TTC549 (cell line): ENCODE measurements around the gene IMPG2.

Experiments
- FAIRE-seq: peaks from 2 replicates; lab custom pipeline; 2012; peaks lifted over from hg19 to GRCh38; lab: Jason Lieb, UNC

Gene IMPG2

DNA sequence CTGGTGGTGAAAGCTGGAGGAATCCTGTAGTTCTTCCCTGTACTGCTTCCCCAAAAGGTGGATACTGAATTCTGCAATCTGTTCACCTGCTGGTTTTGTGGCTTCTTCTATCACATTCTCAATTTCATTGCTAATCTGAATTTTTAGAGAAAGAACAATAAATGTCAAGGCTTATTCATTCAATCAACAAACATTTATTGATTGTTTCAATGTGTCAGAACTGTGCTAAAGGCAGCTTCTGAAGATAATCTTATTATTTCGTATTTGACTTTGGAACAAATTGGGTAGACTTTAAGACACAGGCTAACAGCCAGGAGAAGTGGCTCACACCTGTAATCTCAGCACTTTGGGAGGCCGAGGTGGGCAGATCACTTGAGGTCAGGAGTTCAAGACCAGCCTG lies 46.8 kb downstream of the IMPG2 start:
- no peak for FAIRE-seq

DNA sequence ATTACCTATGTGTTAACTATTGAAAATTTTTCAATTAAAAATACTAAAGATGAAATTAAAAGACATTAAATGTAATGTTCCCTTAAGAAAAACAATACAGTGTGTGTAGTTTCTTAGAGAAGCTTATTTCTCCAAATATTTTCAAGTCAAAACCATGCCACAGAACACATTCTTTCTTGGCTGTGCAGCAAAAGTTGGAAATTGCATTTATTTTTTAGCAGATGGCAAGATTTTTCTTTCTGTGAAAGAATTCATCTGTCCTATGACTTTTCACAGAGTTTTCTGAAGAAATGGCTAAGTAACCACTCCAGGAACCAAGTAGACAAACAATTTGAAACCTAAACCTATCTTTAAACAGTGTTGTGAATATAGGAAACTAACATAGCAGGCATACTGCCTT lies 47.2 kb downstream of the IMPG2 start:
- FAIRE-seq, result no peak

DNA sequence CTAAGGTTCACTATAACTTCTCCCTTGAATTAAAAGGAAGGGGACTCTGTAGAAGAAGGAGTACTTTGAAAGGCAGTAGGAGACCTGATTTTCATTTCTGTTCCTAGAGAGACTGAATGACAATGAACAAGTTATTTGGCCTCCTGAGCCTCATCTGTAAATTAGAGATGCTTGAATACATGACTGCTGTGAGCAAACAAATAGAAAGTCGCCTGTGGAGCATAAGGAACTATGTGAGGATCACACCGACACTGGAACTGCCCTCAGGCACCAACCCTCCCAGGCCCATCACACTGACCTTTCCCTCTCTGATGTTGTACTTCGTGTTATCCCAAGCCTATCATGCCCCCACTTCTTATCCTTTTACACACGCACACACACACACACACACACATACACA lies 48.6 kb downstream of the IMPG2 start:
- no peak for FAIRE-seq

DNA sequence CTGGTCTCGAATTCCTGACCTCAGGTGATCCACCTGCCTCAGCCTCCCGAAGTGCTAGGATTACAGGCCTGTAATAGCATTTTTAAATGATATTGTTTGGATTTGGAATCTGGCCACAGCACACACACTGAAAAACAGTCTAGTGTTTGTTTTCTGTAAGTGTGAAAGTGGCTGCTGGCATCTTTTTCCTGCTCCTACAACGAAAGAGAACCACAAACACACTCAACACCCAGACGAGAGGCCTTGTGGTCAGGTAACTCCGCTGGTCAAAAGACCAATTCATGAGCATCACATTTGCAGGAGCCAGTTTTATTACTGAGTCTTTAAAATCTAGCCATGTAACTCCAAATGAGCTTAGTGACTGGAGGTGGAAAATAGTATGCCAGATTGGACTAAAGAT lies 50.2 kb downstream of the IMPG2 start:
- no peak for FAIRE-seq

DNA sequence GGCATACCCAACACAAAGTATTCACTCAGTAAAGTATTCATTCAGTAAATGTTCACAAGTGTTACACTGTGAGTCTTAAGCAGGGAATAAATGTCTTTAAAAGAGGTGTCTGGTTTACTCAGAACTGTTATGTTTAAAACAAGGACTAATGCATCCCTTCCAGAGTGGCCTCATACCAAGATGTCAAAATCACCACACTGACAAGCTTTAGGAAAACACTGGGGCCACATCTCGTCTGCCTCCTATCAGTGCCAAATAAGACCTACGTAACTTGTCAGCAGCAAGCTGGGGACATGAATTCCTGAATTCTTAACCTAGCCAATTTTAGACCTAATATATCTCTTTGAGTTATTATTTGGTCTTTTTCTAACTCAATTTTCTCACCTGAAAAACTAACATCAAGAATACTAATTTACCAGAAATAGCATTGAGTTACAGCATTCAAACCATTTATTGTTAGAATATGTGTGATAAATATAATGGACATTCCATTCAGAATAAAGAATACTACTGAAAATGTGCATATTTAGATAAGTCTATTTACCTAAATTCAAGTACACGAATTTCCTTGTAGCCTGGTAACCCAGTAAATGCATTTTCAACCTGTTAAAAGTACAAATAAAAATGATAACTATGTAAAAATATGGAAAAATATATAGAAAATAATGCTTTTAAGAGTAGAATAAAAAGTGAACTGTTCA lies 51.3 kb downstream of the IMPG2 start:
- no peak for FAIRE-seq

DNA sequence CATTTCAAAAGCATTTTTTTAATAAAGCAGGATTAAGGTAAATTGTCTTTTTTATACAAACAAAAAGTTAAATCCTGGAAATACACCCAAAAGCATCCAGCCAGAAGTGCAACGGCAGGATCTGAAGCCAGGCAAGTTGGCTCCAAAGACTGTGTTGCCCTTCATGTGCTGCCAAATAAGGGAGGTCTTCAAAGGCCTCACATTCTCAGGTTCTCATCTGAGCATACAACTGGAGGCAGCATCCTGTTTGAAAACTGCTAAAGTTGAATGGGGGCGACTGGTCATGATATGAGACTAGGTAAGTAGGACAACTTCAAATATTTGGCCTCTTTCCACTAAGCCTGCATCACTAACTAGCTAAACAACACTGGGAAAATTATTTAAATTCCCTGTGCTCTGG lies 52.2 kb downstream of the IMPG2 start:
- no peak for FAIRE-seq

DNA sequence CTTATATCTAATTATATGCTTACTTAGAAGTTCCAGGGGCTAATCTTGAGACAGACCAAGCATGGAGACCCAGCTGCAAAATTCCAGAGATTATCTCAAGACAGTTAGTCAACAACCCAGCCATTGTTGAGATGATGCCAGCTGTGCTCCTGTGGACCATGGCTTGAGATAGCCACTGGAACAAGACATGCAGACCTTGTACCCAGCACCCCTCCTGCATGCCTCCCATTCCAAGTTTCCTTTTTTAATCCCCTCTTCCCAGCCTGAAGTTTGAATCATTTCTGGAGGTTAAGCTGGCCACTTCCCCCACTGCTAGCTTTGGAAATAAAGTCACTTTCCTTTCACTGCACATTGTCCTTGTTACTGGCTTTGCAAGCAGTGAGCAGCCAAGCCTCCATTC lies 53.8 kb downstream of the IMPG2 start:
- no peak for FAIRE-seq

DNA sequence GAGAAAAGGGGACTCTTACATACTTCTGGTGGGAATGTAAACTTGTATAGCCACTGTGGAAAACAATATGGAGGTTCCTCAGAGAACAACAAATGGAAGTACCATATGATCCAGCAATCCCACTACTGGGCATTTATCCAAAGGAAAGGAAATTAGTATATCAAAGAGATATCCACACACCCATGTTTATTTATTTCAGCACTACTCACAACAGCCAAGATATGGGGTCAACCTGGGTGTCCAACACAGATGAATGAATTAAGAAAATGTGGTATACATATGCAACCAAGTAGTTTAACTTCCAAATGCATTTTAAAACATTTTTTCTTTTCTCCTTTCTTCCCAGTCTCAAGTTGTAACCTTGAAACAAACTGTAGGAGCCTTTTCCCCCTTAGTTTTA lies 54.3 kb downstream of the IMPG2 start:
- no peak for FAIRE-seq

DNA sequence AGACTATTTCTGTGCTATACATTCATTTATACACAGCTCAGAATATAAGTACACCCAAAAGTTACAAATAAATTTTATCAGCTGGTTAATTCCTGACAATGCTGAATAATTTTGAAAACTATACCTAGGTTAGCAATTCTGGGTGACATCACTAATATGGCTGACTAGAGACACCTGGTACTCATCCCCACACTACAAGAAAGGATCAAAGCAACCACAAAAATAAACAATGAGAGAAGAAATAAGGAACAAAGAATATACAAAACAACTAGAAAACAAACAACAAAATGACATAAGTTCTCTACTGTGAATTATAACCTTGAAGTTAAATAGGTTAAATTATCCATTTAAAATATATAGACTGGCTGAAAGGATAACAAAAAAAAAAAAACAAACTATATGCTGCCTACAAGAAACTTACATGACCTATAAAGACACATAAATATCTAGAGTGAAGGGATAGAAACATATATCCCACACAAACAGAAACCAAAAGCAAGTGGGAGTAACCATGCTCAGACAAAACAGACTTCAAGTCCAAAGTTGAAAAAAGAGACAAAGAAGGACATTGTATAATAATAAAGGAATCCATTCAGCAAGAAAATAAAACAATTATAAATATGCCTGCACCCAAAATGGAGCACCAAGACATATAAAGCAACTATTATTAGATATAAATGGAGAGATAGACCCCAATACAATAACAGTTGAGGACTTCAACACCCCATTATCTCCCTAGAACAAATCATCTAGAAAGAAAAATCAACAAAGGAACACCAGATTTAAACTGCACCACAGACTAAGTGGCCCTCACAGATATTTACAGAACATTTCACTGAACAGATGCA lies 57.8 kb downstream of the IMPG2 start:
- FAIRE-seq, result no peak

DNA sequence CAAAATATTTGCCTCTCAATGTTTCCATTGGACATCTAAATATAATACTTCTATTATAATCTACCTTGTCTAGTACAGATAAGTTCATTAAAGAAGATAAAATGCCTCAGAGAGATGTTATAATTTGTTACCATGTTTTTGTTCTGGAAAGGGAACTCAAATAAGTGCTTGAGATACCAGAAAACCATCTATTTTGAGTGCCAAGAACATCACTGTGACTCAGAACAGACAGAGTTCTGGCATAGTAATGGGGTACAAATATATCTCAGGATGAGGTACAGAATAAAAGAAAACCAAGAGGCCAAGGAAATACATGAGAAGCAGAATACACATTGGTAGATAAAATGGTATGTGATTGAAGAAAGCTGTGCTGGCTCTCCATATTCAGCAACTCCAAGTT lies 58.9 kb downstream of the IMPG2 start:
- FAIRE-seq, result no peak

DNA sequence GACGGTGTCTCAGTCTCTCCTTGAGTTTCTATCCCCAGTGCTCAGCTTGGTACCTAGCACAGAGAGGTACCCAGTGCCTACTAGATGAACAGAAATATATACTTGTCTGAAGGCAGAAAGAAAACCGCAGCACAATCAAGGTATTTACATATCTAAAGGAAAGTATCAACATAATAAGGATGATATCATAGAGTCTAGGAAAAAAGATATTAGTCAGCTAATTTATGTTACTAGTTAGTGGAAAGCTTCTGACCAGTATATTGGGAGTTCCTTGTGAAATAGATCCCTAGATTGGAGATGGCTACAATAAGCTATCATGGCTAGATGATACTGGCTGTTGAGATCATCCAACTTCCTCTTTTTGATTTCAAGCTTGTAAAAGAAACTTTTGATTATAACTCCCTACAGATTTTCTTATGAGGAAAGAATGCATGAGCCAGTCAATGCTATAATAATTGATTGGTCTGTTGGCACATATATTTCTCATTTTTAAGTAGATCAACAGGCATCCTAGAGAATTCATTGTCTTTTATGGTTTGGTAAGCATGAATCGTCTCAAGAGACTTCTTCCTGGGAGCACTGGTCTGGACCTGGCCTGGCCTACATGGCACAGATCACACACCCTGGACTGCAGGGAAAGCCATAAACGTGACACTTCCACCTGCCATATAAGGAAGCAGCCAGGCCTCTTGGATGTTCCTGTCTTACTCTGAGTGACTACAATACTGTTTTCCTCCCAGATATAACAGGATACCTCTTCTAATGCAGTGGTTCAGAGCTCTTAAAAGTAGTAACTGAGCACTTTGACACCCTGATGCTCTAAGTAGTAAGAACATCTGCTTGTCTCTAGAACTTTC lies 60.7 kb downstream of the IMPG2 start:
- FAIRE-seq, result no peak

DNA sequence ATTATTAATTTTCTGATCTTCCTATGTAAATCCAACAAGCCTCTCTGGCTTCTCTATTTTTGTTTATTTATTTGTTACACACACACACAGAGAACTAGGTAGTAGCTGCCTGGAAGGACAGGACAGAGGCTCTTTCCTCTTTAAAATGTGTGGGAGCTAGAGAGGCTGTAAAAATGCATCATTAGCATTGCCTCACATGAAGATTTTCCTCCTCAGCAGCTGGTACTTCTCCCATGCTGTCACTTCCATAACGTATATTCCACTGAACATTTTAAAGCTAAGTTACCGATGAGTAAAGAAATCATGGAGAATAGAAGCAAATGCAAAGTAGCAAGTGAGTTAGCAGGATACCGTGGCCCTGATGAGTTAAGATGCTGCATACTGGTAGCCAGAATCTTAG lies 63.9 kb downstream of the IMPG2 start:
- no peak for FAIRE-seq

DNA sequence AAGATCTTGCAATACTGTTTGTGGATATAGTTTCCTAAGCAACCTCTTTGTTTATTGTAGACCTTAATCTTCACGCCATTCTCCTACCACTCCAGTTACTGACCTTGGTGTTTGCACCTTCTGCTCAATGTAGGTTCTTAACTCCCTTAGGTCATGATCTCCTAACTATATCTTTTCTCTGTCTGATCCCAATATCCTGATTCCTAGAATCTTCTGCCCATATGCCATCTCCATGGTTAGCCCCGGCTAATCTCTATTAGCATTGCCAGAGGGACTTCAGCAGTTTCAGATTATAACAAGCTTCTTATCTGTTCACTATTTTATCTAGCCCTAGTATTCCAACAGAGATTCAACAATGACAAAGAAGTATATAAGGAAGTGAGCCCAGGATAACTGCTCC lies 64.9 kb downstream of the IMPG2 start:
- FAIRE-seq, result no peak

DNA sequence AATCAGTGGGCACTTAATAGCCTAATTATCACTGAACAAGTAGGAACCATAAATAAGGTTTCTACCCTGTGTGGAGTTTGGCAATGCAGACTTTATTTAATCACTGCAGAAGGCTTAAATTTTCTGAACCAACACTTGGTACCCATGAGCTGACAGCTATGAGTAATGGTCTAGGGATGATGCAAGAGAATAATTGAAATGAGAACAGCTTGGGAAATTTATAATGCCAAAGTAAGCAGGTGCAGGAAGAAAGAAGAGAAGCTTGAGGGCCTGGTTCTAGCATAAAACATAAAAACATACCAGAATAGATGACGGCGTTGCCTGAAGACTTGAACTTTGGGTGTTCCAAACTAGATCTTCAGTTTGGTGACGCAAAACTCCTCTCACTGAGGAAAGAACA lies 67.0 kb downstream of the IMPG2 start:
- FAIRE-seq, result no peak

DNA sequence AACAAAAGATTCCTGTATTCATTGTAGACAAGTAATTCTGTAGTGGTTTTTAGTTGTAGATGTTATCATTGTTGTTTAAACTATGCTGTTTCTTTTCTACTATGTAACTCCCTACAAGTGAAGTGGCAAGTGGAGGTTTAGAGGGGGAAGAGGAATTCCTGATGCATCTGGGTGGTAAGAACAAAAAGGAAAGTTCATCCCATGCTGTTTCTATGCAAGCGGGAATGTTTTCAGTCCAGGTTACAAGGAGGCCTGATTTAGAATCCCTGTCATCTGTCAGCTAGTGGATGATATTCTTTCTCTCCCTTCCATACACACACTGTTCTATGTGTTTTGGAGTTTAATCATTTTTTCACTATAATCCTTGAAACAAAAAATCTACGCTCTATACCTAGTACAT lies 67.4 kb downstream of the IMPG2 start:
- no peak for FAIRE-seq

DNA sequence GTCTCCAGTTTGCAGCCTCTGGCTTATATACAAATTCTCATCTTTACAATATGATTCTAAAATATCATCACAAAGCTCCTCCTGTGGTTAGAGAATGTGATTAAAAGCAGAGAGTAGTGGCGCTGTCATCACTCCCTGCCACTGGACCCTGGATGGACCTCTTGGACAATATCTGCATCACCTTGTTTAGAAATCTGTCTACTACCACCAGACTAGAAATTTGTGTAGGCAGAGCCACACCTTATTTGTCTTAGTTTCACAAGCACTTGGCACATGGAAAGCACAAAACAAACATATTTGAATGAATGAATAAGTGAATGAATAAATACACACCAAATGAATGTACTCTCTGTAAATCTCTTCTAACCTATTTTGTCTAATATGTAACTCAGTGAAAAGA lies 68.1 kb downstream of the IMPG2 start:
- FAIRE-seq, result no peak

DNA sequence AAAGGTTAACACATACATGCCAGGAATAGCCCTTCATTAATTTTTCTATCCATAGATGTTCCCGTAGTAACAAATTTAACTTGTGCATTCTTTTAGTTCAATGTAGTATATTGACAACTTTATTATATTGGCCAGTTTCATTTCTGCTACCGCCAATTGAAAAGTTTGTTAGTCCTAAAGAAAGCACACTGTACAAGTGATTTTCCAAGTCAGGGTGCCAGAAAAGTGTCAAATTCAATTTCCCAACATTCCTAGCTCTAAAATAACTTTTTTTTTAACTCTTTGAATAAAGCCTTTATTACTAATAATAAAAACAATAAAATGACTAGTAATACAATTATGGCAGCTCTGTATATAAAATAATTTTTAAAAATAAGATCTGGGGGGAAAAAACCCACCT lies 68.9 kb downstream of the IMPG2 start:
- no peak for FAIRE-seq

DNA sequence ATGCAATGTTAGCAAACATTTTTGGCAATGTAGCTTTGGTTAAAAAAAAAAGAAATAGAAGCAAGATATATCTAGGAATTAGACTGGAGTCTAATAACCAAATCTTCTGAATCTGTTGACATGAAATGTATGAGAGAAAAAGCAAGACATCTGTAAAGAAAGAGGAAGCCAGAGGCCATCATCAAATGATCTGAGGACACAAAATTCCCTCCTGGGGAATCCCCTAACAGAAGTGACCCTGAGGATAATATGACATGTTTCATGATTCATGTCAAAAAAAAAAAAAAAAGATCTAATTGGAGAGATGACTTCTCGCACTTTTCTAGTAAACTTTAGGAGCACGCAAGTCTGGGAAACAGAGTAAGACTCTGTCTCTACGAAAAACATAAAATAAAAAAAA lies 70.9 kb downstream of the IMPG2 start:
- no peak for FAIRE-seq

DNA sequence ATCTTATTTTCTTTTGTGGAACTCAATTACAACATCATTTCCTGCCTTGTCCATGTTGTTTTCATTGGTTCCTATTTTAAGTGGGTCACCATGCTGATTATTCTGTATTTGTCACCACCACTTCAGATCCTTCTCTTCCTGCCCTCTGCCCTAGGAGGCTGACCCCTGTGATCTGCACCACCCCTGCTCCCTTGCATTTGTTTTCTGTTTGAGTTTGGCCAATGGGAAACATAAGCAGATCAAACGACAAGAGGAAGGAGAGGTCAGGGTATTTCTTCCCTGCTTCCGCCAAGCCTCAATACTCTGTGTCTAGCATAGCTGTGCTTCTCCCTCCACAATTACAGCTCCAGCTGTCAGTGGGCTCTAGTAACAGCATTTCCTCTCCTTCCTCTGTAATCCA lies 71.6 kb downstream of the IMPG2 start:
- FAIRE-seq, result no peak

DNA sequence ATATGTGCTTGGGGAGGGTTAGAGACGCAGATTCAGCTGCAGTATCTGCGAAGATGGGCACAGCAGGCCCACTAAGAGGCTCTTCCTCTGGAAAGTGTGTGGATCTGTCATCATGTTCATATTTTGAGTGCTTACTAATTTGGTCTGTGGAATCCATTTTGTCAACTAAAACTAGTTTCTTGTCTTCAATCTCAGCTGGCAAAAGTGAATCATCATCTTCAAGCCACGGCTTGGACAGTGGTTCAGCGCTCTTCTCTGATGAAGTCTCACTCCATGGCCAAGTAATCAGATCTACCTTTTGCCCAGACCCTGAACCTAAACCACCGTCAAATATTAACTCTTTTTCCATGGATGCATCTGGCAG lies 76.2 kb downstream of the IMPG2 start:
- no peak for FAIRE-seq

DNA sequence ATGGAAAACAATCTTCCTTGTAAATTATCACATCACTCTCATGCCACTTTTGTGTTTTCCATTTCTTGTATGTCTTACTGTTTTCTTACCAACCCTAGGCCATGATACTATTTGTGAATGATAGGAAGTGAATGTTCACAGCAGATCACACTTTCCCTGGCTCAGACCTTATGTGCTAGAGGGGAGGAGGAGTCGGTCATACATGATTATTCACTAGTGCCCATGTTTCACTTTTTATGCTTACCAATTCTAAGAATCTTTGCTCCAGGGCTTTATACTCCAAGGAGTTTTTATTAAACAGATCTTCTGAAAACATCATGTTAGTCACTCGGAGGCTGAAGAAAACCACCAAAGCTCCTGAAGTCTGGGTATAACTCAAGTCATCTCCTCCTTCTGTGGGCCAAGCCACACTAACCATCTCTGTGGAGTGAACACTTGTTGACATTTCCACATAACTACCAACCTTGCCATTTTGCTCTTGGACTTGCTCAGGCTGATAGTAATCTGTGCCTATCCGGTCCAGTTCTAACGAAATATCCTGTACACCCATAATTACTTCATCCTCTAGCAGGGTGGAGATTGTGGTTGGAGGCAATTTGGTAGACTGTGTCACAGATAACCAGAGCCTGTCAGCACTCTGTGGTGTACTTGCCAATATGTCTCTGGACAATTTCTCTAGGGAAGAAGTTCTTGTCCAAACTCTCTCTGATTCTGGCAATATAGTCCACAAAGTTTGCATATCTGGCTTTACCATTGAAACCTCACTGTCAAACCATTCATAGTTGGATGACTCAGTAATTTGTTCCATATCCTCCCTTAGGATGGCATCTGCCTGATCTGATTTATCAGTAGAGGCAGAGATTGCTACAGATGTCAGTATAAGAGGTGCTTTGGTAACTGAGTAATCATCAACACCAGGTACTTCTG lies 76.8 kb downstream of the IMPG2 start:
- no peak for FAIRE-seq
